ENCODE results near the gene SCN8A.
"Not testable (repeated sequence)": the region's sequence is repeated elsewhere in the genome, so short reads cannot be mapped to it uniquely, and the experiment has no call there.

Gene SCN8A

GRCh38 chr12:51773145-51773869 is 182.3 kb downstream of the SCN8A start:
- no peak for FAIRE-seq

GRCh38 chr12:51774933-51775332 is 183.9 kb downstream of the SCN8A start:
- no peak for FAIRE-seq

GRCh38 chr12:51777457-51777856 is 186.4 kb downstream of the SCN8A start:
- no peak for FAIRE-seq

- FAIRE-seq, result no peak
Measured at GRCh38 chr12:51777973-51778372, 186.9 kb downstream of the SCN8A start.

- FAIRE-seq, result no peak
Measured at GRCh38 chr12:51779876-51780275, 188.8 kb downstream of the SCN8A start.

GRCh38 chr12:51784688-51785087 is 193.7 kb downstream of the SCN8A start:
- no peak for FAIRE-seq

- no peak for FAIRE-seq
Measured at GRCh38 chr12:51785906-51786305, 194.9 kb downstream of the SCN8A start.

GRCh38 chr12:51788876-51789275 is 197.8 kb downstream of the SCN8A start:
- FAIRE-seq, result no peak

- no peak for FAIRE-seq
Measured at GRCh38 chr12:51792417-51792816, 201.4 kb downstream of the SCN8A start.

- no peak for FAIRE-seq
Measured at GRCh38 chr12:51793201-51793600, 202.2 kb downstream of the SCN8A start.

GRCh38 chr12:51797301-51797700 is 206.3 kb downstream of the SCN8A start:
- no peak for FAIRE-seq

- FAIRE-seq, result not testable (repeated sequence)
Measured at GRCh38 chr12:51798051-51798450, 207.0 kb downstream of the SCN8A start.

- FAIRE-seq, result no peak
Measured at GRCh38 chr12:51798501-51798900, 207.5 kb downstream of the SCN8A start.

- FAIRE-seq, result no peak
Measured at GRCh38 chr12:51801027-51801426, 210.0 kb downstream of the SCN8A start.

GRCh38 chr12:51806896-51807295 is 215.9 kb downstream of the SCN8A start:
- FAIRE-seq, result no peak

GRCh38 chr12:51809193-51809592 is 218.2 kb downstream of the SCN8A start:
- FAIRE-seq, result no peak

GRCh38 chr12:51811203-51812202 is 220.5 kb downstream of the SCN8A start:
- no peak for FAIRE-seq

GRCh38 chr12:51812871-51813270 is 221.8 kb downstream of the SCN8A start:
- no peak for FAIRE-seq

GRCh38 chr12:51813931-51814310 is 222.9 kb downstream of the SCN8A start:
- FAIRE-seq, result no peak

- FAIRE-seq, result no peak
Measured at GRCh38 chr12:51814311-51815088, 223.5 kb downstream of the SCN8A start.

GRCh38 chr12:51815571-51815970 is 224.5 kb downstream of the SCN8A start:
- FAIRE-seq, result no peak

GRCh38 chr12:51817027-51817953 is 226.3 kb downstream of the SCN8A start:
- no peak for FAIRE-seq
